HG03571 (cell line): ENCODE measurements around the gene FRMD4A.

Source experiments
- ATAC-seq: cut with Tn5 transposase; IDR thresholded peaks from one replicate; pipeline ENCODE4 v1.9.1; 2021; ENCODE audit not compliant: unreplicated experiment

The FRMD4A gene

GRCh38 chr10:14330388-14331061 is at the start of gene FRMD4A:
Gene FRMD4A (minus strand): TSS chr10:14330924.
- no peak for ATAC-seq

GRCh38 chr10:14379556-14380280 is 49.0 kb upstream of the FRMD4A start:
- no peak for ATAC-seq

- no peak for ATAC-seq
Observed at GRCh38 chr10:14378387-14378960, 47.8 kb upstream of the FRMD4A start.

DNA sequence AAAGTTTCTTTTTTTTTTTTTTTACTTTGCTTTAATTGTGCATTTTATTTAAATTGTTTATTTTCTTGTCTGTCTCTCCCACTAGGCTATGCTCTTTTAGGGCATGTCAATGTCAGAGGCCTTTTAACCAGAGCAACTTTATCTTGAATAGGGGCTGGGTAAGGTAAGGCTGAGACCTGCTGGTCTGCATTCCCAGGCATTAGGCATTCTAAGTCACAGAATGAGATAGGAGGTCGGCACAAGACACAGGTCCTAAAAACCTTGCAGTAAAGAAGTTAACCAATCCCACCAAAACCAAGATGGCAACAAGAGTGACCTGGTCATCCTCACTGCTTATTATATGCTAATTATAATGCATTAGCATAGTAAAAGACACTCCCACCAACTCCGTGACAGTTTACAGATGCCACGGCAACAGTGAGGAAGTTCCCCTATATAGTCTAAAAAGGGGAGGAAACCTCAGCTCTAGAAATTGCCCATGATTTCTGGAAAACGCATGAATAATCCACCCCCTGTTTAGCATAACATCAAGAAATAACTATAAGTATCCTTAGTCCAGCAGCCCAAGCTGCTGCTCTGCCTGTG is 47.0 kb upstream of the FRMD4A start:
- ATAC-seq: no peak

GRCh38 chr10:14374745-14375445 is 44.2 kb upstream of the FRMD4A start:
- ATAC-seq: no peak

- ATAC-seq: no peak
Observed at GRCh38 chr10:14372606-14373005, 41.9 kb upstream of the FRMD4A start.

DNA sequence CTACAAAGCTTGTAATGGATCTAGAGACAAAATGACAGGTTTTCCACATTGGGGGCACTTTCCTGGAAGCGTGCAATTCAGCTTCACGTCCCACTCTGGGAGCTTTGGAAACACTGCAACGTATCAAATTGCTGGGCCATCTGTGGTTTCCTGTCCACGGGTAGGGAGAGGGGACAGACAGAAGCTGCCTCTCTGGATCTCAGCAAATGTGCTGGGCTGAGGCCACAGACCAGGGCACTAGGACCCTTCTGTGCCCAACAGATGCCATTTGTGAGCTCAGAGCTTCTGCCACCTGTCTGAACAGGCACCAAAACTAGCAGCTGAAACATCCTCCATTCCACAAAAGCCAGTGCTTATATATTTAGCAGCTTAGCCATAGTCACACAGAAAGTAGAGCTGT is 40.9 kb upstream of the FRMD4A start:
- ATAC-seq: no peak

DNA sequence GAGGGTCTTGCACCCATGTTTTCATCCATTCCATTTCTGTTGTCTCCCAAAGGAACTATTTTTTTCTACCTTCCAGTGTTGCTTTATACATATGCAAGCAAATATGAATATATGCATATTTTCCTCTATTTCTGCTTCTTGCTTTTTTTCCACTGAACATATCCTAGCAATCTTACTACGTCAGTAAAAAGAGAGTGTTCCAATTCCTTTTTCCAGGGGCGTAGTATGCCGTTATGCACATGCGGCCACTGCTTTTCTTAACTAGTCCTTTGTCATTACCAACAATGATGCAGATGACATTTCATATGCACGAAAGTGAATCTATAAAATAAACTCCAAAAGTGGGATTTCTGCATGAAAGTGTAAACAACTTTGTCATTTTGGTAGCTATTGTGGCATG is 40.2 kb upstream of the FRMD4A start:
- ATAC-seq: no peak

DNA sequence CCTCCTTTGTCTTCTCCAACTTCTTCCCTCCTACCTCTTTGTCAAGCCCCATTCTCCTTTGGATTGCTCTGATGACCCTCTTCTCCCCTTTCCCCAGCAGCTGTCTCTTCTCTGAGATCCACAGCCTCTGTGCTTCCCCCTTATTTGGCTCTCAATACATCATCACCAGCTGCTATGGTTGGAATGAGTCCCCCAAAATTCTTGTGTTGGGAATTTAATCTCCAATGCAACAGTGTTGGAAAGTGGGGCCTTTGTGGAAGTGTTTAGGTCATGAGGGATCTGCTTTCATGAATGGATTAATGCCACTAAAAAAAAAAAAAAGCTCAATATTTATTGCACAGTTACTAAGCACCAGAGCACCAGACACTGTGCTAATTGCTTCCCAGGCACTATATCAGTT is 39.2 kb upstream of the FRMD4A start:
- ATAC-seq: no peak

DNA sequence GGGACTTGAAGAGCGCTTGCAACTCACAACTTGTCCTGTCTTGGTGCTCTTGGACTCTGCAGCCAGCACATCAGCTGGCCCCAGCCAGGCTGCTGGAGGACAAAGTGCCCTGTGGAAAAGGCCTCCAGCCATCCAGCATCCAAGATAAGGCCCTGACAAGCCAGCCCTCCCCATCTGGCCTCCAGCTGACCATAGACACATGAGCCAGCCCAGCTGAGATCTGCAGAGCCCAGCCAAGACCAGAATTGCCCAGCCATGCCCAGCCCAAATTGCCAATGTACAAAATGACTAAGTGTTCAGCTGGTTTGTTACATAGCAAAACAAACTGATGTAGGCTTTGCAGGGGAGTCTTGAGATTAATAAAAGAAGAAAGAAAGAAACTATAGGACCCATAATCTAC is 36.0 kb upstream of the FRMD4A start:
- no peak for ATAC-seq

- no peak for ATAC-seq
Observed at GRCh38 chr10:14365266-14365665, 34.5 kb upstream of the FRMD4A start.

GRCh38 chr10:14362104-14362503 is 31.4 kb upstream of the FRMD4A start:
- no peak for ATAC-seq

DNA sequence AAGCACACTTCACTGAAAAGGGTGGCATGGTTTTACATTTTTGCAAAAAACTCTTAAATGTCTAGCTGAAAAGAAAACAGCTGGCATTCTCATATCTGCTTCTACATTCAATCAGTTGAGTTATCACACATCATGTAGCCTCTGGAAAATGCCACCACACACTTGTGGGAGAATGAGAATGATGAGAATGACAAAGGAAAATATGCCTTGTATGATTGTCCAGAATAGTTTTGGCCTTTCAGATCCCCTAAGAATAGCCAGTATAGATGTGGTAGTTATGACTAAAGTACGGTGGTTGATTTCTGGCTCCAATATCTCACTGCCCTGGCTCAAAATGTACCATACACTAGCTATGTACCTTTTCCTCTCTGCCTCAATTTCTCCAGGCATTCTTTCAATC is 30.2 kb upstream of the FRMD4A start:
- no peak for ATAC-seq

GRCh38 chr10:14360515-14360914 is 29.8 kb upstream of the FRMD4A start:
- ATAC-seq: no peak

- no peak for ATAC-seq
Observed at GRCh38 chr10:14358886-14359573, 28.3 kb upstream of the FRMD4A start.

DNA sequence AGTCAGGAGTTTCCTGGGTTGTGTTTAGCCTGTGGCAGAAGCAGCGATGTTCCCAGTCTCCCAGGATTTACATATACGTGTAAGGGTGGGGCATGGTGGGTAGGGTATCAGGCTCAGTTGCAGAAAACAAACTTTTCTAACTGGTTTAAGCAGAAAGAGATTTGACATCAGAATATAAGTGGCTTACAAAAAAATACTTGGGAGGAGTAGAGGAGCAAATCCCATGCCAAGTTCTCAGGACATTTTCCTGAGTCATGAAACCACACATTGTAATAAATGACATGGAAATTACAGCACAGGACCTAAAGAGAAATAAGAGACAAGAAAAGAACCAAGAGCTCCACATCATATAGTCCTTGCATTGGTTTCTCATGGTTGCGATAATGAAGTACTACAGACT is 26.2 kb upstream of the FRMD4A start:
- ATAC-seq: no peak

GRCh38 chr10:14355750-14356149 is 25.0 kb upstream of the FRMD4A start:
- no peak for ATAC-seq

DNA sequence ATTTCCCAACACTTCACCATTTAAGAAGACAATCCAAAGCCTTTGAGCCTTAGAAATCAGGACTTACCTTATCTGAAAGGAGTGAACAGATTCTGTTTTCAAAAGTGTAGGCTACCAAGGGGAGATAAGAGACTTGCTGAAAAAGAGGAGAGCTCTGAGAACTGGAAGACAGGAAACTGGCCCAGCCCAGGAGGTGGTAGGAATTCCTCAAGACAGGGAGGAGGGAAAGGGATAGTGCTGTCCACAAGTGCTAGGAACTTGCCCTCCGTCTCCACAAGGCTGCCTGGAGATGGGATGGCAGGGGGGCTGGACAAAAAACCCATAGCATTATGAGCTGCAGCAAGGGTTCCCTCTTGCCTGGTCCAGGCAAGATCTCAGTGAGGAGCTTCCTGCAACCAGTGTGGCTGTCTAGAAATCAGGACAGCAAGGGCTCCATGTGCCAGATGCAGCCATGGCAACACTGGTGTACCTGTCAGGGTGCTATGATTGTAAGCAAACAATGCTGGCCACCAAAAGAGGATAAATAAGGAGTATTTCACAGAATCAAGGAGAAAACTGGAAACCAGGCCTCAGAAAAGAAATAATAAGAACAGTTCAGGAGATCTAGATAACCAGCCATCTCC is 22.7 kb upstream of the FRMD4A start:
- no peak for ATAC-seq

DNA sequence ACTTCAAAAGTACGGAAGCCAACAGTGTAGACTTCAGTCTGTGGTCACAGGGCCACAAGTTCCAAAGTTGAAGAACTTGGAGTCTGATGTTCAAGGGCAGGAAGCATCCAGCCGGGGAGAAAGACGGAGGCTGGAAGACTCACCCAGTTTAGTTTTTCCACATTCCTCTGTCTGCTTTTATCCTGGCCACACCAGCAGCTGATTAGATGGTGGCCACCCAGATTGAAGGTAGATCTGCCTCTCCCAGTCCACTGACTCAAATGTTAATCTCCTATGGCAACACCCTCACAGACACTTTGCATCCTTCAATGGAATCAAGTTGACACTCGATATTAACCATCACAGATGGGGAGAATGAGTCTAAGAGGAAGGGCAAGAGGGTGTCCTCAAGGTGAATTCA is 19.3 kb upstream of the FRMD4A start:
- no peak for ATAC-seq

- ATAC-seq: no peak
Observed at GRCh38 chr10:14349081-14349480, 18.4 kb upstream of the FRMD4A start.
